GM18907 (cell line): Measurements from ENCODE around the gene SEMG1.

ENCODE experiments used
- ATAC-seq: cut with Tn5 transposase; IDR thresholded peaks from one replicate; pipeline ENCODE4 v1.9.1; 2021; ENCODE audit warnings: mild to moderate bottlenecking, moderate library complexity; ENCODE audit not compliant: unreplicated experiment

The SEMG1 gene

GRCh38 chr20:45206725-45207124 lies at the start of gene SEMG1:
Gene SEMG1 (plus strand): TSS chr20:45207033. CDS start chr20:45207054, 21 bp downstream.
- ATAC-seq, result no peak

DNA sequence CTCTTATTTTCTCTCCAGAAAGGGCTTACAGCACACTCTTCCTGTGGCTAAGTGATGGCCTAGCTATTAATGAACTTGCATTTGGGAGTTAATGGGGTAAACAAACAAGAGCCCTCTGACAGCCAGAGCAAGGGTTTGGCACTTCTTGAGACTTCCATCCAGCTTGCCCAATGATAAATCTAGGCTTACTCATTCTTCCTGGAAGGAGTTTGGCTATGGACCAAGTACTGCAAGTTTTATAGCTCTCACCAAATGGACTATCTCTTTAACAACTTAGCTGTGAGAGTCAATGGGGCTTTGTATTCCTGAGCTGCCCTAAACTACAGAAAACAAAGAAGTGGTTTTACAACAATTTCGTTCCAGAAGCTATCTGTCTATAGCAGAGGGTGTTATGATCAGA lies 48.9 kb upstream of the SEMG1 start:
- no peak for ATAC-seq

GRCh38 chr20:45163083-45163803 lies 43.6 kb upstream of the SEMG1 start:
- ATAC-seq, result no peak

DNA sequence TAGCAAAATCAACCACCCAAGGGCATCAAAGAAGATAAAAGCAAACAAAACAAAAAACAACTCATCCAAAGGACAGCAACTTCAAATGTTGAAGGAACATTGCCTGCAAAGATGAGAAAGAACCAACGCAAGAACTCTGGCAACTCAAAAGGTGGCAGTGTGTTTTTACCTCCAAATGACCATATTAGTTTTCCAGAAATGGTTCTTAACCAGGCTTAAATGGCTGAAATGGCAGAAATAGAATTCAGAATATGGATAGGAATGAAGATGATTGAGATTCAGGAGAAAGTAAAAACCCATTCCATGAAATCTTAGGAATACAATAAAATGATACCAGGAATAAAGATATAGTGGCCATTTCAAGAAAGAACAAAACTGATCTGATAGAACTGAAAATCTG lies 41.9 kb upstream of the SEMG1 start:
- no peak for ATAC-seq

DNA sequence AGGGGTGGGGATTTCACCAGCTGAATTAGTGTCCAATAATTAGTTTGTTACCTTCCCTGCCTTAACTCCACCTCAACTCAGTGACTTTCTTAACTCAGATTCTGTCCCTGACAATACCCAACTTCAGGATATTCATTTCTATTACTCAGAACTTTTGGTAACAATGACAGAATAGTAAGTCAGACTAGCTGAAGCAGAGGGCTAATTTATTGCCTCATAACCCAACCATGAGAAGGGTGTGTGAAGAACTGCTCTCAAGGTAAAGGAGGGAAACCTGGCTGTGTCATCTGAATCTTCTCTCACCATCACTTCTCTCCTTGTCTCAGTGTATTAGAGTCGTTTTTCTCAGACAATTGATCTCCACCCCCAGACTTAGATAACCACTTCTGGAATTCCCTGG lies 33.3 kb upstream of the SEMG1 start:
- no peak for ATAC-seq

DNA sequence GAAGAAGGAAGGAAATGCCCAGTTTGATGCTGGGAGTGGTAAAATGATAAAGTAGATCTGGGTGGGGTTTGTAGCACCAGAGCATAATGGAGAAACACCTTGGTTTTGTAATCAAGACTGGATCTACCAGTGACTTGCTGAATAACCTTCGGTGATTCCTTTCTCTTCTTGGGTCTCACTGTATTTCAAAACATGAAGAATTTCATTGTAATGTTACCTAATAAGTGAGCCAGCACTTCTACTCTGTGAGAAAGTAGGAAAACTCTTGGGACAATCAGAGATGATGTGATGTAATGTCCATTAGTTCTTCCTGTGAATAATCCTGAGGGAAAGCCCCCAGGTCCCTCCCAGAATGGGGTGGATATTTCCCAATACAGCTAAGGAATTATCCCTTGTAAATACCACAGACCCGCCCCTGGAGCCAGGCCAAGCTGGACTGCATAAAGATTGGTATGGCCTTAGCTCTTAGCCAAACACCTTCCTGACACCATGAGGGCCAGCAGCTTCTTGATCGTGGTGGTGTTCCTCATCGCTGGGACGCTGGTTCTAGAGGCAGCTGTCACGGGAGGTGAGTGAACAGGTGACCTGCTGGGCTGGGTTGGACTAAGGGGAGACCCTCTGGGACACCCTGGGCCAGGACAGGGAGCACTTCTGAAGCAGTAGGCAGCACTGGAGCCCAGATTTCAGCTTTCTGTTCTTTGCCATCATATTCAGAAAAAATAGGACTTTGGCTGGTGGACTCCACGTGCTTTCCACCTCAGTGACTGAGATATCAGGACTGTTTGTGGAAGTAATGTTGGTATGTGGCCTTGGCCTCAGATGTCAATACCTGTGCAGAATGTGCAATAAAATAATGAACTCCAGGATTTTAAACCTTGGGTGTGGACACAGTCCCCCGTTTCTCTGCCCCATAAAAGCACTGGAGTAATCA lies 32.1 kb upstream of the SEMG1 start, which contains the start of gene PI3:
Gene PI3, plus strand, starts transcription at position 469 of the 931 bp plus-strand sequence. Its CDS starts 21 bp downstream, at position 490.
- ATAC-seq, result no peak

DNA sequence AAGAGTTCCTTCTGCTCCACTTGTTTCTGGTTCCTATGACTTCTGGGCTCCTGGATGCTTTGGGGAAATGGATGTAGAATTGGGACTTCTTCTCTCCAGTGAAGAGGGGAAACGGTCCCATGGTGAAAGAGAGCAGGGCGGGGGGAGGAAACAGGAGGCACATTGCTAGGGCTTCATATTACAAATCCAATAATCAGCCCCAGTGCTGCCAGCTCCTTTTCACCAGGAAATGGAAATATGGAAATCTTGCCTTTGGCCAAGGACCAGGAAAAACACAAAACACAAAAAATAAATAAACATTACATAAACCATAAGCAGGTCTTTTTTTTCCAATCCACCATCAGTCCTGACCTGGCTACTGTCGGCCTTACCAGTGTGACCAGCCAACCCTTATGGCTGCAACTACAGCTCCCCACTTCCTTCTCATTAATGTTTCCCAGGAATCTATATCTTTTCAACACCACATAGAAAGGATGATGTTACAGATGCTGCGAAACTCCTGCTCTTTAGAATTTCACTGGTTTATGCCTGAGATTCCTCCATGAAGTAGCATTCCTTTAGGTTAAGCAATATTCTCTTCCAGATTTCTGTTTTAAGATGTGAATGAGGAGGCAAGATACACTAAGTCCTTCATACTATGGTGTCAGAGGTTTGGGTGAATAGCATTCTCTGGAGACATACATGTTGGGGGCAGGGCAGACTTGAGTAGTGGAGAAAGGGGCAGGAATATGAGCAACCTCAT lies 30.1 kb upstream of the SEMG1 start:
- no peak for ATAC-seq

GRCh38 chr20:45179166-45179565 lies 27.7 kb upstream of the SEMG1 start:
- no peak for ATAC-seq

GRCh38 chr20:45181639-45182038 lies 25.2 kb upstream of the SEMG1 start:
- ATAC-seq, result no peak

DNA sequence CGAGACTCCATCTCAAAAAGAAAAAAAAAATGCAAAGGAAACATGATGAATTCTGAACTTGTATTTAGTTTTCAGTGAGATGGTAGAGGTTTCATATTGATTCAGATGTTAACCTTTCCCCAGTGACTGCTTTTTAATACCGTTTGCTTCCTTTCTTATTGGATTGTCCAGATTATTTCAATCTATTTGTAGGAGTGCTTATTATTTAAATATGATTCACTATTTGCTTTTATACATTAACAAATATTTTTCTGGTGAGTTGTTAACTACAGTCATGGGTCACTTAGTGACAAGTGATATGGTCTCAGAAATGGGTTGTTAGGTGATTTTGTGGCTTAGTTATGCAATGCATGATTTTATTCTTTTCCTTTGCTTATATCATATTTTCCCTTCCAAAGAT lies 23.7 kb upstream of the SEMG1 start:
- ATAC-seq, result no peak

- no peak for ATAC-seq
Observed at GRCh38 chr20:45187693-45188092, 19.1 kb upstream of the SEMG1 start.

- no peak for ATAC-seq
Observed at GRCh38 chr20:45189067-45189609, 17.7 kb upstream of the SEMG1 start.

GRCh38 chr20:45189861-45190260 lies 17.0 kb upstream of the SEMG1 start:
- ATAC-seq, result no peak

DNA sequence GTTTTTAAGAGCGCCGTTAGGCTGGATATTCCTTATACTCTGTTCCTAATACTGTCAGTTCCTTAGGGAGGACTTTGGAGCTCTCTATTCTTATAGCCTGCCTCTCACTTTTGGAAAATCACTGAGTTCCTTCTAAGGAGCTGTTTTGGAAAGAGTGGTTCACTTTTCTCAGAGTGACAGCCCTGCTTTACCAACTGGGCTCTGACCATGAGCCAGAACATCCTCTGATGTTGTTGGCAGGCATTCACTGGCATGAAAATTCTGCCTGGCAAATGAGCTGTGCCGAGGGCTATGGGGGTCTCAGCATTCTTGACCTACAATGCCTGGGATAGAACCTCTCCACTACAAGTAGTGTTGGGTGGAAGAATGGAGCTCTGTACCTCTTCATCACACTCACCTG lies 14.9 kb upstream of the SEMG1 start:
- ATAC-seq, result no peak

GRCh38 chr20:45193331-45193730 lies 13.5 kb upstream of the SEMG1 start:
- ATAC-seq, result no peak

- ATAC-seq, result no peak
Observed at GRCh38 chr20:45209924-45210323, 3.1 kb downstream of the SEMG1 start.

DNA sequence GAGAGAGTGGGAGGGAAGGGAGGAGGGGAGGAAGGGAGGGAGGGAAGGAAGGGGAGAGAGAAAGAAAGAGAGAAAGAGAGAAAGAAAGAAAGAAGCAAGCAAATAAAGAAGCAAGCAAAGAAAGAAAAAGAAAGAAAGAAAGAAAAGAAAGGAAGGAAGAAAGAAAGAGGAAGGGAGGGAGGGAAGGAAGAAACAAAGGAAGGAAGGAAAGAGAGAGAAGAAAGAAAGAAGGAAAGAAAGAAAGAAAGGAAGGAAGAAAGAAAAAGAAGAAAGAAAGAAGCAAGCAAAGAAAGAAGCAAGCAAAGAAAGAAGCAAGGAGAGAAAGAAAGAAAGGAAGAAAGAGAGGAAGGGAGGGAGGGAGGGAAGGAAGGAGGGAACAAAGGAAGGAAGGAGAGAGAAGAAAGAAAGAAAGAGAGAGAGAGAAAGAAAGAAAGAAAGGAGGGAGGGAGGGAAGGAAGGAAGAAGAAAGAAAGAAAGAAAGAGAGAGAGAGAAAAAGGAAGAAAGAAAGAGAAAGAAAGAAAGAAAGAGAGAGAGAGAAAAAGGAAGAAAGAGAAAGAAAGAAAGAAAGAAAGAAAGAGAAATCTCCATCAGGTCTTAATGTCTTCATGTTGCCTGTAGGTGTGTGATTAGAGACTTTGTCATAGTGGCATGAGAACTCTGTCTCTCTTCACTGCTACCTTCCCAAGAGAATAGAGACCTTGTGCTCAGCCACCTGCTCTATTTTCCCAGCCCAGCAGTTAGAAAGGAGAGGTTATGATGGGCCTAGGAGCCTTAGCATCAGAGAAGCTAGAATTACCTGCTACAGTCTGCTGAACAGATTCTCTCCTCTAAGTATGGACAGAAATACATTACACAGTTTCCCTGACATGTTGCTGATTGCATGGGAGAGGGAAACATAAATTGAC lies 5.0 kb downstream of the SEMG1 start:
- no peak for ATAC-seq

DNA sequence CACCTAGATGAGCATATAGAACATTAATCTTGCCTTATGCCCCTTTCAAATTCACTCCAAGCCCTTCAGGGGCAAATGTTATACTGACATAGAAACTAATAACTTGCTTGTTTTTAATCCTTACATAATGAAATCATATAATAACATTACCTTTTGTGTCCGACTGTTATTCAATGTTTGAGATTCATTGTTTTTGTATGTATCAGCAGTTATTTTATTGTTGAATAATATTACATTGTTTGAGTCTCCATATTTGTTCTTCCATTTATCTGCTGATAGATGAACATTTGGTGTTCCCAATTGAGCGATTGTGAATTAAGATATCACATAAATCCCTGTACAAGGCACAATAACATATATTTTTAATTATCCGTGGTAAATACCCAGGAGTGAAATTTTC lies 6.0 kb downstream of the SEMG1 start:
- no peak for ATAC-seq

DNA sequence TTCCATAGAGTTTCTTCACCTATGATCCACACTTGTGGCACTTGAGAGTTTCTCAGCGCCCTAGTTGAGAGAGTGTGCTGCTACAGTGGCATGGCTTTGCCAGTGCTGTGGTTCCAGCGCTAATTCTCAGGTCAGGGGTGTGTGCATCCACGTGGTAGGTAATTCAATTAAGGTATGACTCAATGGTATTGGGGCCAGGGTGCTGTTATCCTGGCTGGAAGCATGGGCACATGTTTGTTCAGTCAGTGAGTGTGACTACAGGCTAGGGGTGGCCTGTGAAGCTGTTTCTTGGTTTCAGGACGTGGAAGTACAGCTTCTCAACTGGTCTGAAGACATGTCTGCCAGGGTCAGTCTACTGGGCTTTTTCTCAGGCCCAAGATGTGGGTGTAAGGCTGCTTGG lies 11.3 kb downstream of the SEMG1 start:
- no peak for ATAC-seq

GRCh38 chr20:45218636-45219035 lies 11.8 kb downstream of the SEMG1 start:
- no peak for ATAC-seq
